Measurements from ENCODE around the gene ID4. TPM values are rescaled to one million over a fixed set of nuclear protein-coding genes. Genes with fewer than 3 reads are reported as not detected.

Gene ID4
- total and polyA plus RNA-seq, 2 donors (not counting 3 experiments of a cell fraction or from before 2014, with no cell fraction given): not detected

DNA sequence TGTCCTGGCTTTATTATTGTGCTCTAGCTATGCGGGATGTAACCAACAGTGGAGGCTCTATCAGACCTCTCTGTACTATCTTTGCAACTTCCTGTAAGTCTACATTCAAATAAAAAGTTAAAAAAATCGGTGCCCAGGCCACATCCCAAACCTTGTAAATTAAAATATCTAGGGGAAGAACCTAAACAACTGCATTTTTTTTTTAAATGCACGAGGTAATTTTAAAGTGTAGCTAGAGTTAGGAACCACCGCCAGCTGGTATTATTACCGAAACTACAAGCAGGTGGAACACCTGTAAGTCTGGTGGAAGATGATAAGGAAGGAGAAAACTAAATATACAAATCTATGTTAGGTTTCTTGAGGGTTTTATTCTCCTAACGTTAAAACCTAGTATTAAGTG, 34.5 kb upstream of the ID4 start:
- dilution Hi-C loops (cut with MboI; ENCODE audit: extremely low pct_ligation_motif_present, low sequenced_read_pairs) (no loop called here), intact Hi-C loops (cut with micrococcal nuclease) (loop anchor here (5.0 kb wide), 1 partner anchor 410 kb away; the partner anchor contains the start of gene MBOAT1)
- H4K20me1 ChIP-seq (replicated peaks; ENCODE audit: control insufficient read depth, extremely low read depth, insufficient read depth, low read length): no peaks in the 10 kb centered on the region
- TF ChIP-seq, protein P1, sequence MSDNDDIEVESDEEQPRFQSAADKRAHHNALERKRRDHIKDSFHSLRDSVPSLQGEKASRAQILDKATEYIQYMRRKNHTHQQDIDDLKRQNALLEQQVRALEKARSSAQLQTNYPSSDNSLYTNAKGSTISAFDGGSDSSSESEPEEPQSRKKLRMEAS (IDR thresholded peaks at IDR 0.05; ENCODE audit: insufficient read depth, insufficient read length): no peak
- TF ChIP-seq FOS (IDR thresholded peaks at IDR 0.05; ENCODE audit: borderline replicate concordance, insufficient read depth, low read length) (no peak), MYC (IDR thresholded peaks at IDR 0.05; ENCODE audit: low read depth, low read length) (no peak), POLR2A (IDR thresholded peaks at IDR 0.05; ENCODE audit: low read depth, low read length) (no peak), JUN (IDR thresholded peaks at IDR 0.05; ENCODE audit: borderline replicate concordance, insufficient read depth, insufficient read length, low read depth) (no peak), POLR2AphosphoS5 (IDR thresholded peaks at IDR 0.05; ENCODE audit: insufficient read depth, low read depth, low read length) (no peak), EZH2 (IDR thresholded peaks at IDR 0.05; ENCODE audit: borderline replicate concordance, low read depth, low read length, severe bottlenecking) (no peak), GATA2 (IDR thresholded peaks at IDR 0.05; ENCODE audit: insufficient read depth, insufficient read length, low read depth, low read length) (no peak)
- TF ChIP-seq, protein P2, sequence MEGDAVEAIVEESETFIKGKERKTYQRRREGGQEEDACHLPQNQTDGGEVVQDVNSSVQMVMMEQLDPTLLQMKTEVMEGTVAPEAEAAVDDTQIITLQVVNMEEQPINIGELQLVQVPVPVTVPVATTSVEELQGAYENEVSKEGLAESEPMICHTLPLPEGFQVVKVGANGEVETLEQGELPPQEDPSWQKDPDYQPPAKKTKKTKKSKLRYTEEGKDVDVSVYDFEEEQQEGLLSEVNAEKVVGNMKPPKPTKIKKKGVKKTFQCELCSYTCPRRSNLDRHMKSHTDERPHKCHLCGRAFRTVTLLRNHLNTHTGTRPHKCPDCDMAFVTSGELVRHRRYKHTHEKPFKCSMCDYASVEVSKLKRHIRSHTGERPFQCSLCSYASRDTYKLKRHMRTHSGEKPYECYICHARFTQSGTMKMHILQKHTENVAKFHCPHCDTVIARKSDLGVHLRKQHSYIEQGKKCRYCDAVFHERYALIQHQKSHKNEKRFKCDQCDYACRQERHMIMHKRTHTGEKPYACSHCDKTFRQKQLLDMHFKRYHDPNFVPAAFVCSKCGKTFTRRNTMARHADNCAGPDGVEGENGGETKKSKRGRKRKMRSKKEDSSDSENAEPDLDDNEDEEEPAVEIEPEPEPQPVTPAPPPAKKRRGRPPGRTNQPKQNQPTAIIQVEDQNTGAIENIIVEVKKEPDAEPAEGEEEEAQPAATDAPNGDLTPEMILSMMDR (IDR thresholded peaks at IDR 0.05; ENCODE audit: extremely low read depth in 1 of 2, insufficient read depth in 1 of 2, low read depth in 1 of 2, low read length in 2 of 2): no peak
- FAIRE-seq (no peak), DNase-seq (ENCODE audit: low read depth, low spot score) (no peak)
- H3K4me3 ChIP-seq (replicated peaks in 1 of 3; ENCODE audit: insufficient read depth in 1 of 3, low read depth in 1 of 3, low read length in 3 of 3): no peak overlapping the region
- ChIA-PET CTCF (no interaction called here), POLR2A (no interaction called here)
- peaks cover 6% of the 10 kb centered on the region for H3K4me1 ChIP-seq (ENCODE audit: control insufficient read depth, extremely low read depth, insufficient read depth, low read length)
- H3K79me2 ChIP-seq (ENCODE audit: control insufficient read depth, insufficient read depth, low read length): no peaks in the 10 kb centered on the region
- no peaks in the 10 kb centered on the region for H3K36me3 ChIP-seq (ENCODE audit: control insufficient read depth in 2 of 2, extremely low read depth in 1 of 2, insufficient read depth in 2 of 2, low read length in 2 of 2)
- H3K4me2 ChIP-seq (ENCODE audit: insufficient read depth, low read length): no peak overlapping the region
- H3K9me3 ChIP-seq (replicated peaks; ENCODE audit: control insufficient read depth, insufficient read depth, low read length): no peaks in the 10 kb centered on the region
- no peak overlapping the region for H2AFZ ChIP-seq (ENCODE audit: low read depth, low read length)
- no peaks in the 10 kb centered on the region for H3K9me1 ChIP-seq (replicated peaks; ENCODE audit: control insufficient read depth, extremely low read depth, insufficient read depth, low read length)
- no TSS peak for BruUV-seq (replicated peaks)
- H3K9ac ChIP-seq (replicated peaks; ENCODE audit: extremely low read depth, insufficient read depth, low read length): no peak overlapping the region
- no peak overlapping the region for H3K27ac ChIP-seq (ENCODE audit: insufficient read depth, low read depth, low read length)
- H3K27me3 ChIP-seq (ENCODE audit: control insufficient read depth in 2 of 2, insufficient read depth in 2 of 2, low read length in 2 of 2): peaks cover 0 to 5% of the 10 kb centered on the region in 2 experiments

Measured in endothelial cell of umbilical vein (primary cell).